Measurements from ENCODE around the gene ITIH3.

Gene ITIH3

GRCh38 chr3:52845157-52845556, 50.6 kb downstream of the ITIH3 start:
- no peak for DNase-seq

- no peak for DNase-seq
Measured at GRCh38 chr3:52845691-52846431, 51.3 kb downstream of the ITIH3 start.

GRCh38 chr3:52846432-52846965, 51.9 kb downstream of the ITIH3 start:
- no peak for DNase-seq

GRCh38 chr3:52847241-52847640, 52.6 kb downstream of the ITIH3 start:
- no peak for DNase-seq

- DNase-seq = no peak
Measured at GRCh38 chr3:52847726-52848125, 53.1 kb downstream of the ITIH3 start.

- no peak for DNase-seq
Measured at GRCh38 chr3:52848617-52849016, 54.0 kb downstream of the ITIH3 start.

GRCh38 chr3:52849656-52850055, 55.1 kb downstream of the ITIH3 start:
- DNase-seq = no peak

- peak; percentile 54 for DNase-seq
Measured at GRCh38 chr3:52851348-52851747, 56.8 kb downstream of the ITIH3 start.

- DNase-seq = no peak
Measured at GRCh38 chr3:52852419-52852818, 57.8 kb downstream of the ITIH3 start.

GRCh38 chr3:52854013-52854412, 59.4 kb downstream of the ITIH3 start:
- DNase-seq = no peak

GRCh38 chr3:52856666-52857065, 62.1 kb downstream of the ITIH3 start:
- no peak for DNase-seq

- no peak for DNase-seq
Measured at GRCh38 chr3:52857133-52857532, 62.5 kb downstream of the ITIH3 start.

- DNase-seq = no peak
Measured at GRCh38 chr3:52857864-52858263, 63.3 kb downstream of the ITIH3 start.
